HG03175 (cell line): Measurements from ENCODE around the gene RANBP10.
"Not testable (repeated sequence)": the region's sequence is repeated elsewhere in the genome, so short reads cannot be mapped to it uniquely, and the experiment has no call there.

Experiments
- ATAC-seq: cut with Tn5 transposase; IDR thresholded peaks from one replicate; pipeline ENCODE4 v1.9.1; 2021; ENCODE audit warnings: mild to moderate bottlenecking, moderate library complexity; ENCODE audit not compliant: unreplicated experiment

The RANBP10 gene

DNA sequence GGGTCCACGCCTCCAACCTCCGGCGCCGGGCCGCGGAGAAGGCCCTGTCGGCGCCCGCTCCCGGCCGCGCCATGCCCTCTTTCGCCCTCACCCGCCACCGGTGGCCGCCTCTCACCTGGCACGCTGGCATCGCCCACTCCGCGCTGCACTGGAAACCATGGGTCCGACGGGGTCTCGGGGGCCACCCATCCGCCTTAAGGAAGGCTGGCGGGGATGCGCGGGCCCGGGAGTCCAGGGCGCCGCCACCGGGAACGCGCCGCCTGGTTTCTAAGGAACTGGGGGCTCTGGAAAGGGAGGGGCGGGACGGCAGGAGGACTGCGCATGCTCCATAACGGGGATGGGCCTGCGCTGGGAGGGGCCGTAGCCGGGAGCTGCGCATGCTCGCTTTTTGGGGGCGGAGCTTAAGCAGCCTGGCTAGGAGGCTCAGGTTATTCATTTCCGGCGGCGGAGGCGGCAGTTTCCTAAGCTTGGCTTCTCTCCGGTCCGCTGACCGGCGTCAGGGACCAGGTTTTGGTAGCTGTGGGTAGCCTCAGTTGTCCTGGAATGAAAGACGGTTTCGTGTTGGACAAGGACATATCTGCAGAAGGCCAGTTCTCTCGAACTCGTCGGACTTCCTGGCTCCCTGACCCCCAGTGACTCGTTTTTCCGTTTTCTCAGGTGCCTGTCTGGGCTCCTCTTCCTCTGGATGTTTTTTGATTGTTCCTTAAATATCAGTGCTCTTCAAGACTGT, 87.1 kb downstream of the RANBP10 start, which contains the start of gene GFOD2:
Gene GFOD2, minus strand, starts transcription at position 269 of the 730 bp plus-strand sequence. CDS start 33,601 bp downstream, outside the sequence.
- ATAC-seq, result peak; percentile 89

DNA sequence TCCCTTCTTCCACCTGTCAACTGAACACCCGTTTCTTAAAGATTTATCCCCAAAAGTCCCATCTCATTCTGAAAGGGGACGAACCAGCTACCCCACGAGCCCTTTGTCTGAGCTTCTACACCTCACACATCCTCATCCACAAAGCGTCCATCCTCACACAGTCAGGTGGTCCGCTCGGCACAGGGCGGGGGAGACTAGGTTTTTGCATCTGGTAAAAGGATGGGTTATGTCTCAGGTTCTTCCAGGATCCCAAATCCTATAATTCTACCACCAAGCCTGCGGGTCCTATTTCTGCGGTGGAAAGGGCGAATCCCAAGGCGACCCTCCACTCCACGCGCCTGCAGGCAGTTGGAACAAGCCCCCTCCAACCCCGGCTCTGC, 87.7 kb downstream of the RANBP10 start:
- ATAC-seq, result no peak

DNA sequence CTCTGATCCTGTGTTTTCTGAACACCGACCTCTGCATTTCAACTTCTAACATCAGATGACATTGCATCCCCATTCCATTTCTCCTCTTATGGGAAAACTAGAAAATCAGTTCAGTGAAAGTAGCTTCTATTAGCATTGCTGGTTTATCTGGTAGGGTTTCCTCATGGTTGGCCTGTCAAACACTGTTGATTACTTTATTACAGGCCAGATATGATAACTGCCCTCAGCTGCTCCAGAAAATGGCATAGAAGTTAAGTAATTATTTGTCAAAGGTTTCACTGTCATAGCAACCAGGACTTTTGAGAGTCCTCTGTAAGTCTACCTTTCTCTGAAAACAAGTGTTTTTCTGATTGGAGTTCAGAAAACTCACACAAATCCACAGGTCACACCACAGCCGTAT, 90.3 kb downstream of the RANBP10 start:
- no peak for ATAC-seq

DNA sequence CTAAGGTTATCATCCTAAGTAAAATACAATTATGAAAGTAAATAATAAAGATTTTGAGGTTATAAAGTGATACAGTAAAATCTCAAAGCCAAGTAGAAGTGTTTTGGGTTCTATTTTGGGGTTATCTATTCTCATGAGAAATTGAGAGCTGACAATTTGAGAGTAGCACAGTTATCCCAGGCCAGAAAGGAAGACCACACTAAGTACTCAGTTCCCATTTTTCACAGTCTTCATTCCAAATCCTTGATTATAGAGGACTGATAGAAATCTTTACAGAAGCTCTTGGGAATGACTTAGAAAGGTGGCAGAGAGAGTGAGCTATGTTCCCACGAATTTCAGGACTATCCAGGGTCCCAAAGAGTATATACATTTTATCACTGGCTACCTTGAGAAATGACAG, 91.8 kb downstream of the RANBP10 start:
- no peak for ATAC-seq

DNA sequence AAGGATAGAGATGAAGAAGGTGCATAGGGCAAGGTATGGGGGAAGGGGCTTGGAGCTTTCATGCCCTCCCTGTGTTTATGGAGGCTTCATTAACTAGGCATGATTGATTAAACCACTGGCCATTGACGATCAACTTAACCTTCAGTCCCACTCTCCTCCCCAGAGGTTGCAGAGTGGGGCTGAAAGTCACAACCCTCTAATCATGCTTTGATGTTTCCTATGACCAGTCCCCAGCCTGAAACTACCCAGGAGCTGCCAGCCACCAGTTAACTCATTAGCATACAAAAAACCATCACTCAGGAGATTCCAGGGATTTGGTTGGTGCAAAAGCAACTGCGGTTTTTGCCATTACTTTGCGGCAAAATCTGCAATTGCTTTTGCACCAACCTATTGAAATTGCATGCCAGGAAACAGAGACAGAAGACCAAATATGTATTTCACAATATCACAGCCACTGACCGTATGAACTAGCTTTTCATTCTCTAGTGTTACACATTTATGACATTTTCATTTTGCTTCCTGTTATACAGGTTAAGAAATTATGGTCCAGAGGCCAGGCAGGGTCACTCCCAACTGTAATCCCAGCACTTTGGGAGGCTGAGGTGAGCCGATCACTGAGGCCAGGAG, 92.6 kb downstream of the RANBP10 start:
- no peak for ATAC-seq

- no peak for ATAC-seq
Measured at GRCh38 chr16:67710607-67711006, 95.8 kb downstream of the RANBP10 start.

DNA sequence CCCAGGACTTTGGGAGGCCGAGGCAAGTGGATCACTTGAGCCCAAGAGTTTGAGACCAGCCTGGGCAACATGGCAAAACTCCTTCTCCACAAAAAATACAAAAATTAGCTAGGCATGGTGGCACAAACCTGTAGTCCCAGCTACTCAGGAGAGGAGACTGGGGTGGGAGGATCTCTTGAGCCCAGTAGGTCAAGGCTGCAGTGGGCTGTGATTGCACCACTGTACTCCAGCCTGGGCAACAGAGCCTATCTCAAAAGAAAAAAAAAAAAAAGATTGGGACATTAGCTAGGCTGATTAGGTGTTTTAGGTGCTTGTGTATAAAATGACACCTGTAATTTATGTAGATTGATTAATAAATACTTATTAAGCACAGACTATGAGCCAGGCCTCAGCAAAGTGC, 97.3 kb downstream of the RANBP10 start:
- ATAC-seq, result no peak

- no peak for ATAC-seq
Measured at GRCh38 chr16:67708368-67708771, 98.0 kb downstream of the RANBP10 start.

GRCh38 chr16:67707790-67708189, 98.6 kb downstream of the RANBP10 start:
- ATAC-seq, result no peak

DNA sequence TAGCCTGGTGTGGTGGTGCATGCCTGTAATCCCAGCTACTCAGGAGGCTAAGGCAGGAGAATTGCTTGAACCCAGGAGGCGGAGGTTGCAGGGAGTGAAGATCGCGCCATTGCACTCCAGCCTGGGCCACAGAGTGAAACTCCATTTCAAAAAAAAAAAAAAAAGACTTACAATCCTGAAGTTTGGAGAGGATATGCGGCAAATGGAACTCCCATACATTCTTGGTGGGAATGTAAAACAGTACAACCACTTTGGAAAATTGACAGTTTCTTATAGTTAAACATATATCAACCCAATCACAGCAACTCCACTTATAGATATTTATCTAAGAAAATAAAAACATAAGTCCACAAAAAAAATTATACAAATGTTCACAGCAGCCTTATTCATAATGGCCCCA, 99.2 kb downstream of the RANBP10 start:
- ATAC-seq, result no peak

DNA sequence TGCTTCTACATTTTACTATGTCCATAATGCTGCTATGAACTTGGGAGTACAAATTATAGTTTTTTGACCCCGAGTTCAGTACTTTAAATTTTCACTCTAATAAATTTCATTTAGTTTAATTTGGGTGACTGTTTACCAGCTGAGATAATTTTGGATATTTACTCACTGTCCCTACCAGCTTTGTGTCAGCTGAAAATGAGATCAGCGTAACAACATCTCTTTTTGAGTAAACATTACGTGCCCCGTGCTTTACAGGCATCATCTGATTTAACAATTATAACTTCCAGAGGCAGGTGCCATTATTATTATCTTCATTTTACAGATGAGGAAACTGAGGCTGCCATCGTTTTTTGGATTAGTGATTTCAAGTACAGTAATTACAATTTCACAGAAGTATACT, 102.2 kb downstream of the RANBP10 start:
- no peak for ATAC-seq

GRCh38 chr16:67703626-67704025, 102.7 kb downstream of the RANBP10 start:
- no peak for ATAC-seq

DNA sequence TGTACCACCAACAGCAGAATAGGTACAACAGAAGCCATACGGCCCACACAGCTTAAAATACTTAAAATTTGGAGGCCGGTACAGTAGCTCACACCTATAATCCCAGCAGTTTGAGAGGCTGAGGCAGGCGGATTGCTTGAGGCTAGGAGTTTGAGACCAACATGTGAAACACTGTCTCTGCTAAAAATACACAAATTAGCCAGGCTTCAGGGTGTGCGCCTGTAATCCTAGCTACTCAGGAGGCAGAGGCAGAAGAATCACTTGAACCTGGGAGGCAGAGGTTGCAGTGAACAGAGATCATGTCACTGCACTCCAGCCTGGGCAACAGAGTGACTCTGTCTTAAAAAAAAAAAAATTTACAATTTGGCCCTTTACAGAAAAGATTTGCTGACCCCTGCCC, 104.2 kb downstream of the RANBP10 start:
- ATAC-seq, result no peak

GRCh38 chr16:67701420-67701819, 104.9 kb downstream of the RANBP10 start:
- no peak for ATAC-seq

GRCh38 chr16:67699265-67699664, 107.1 kb downstream of the RANBP10 start:
- ATAC-seq, result no peak

- ATAC-seq, result no peak
Measured at GRCh38 chr16:67697422-67698185, 108.8 kb downstream of the RANBP10 start.

DNA sequence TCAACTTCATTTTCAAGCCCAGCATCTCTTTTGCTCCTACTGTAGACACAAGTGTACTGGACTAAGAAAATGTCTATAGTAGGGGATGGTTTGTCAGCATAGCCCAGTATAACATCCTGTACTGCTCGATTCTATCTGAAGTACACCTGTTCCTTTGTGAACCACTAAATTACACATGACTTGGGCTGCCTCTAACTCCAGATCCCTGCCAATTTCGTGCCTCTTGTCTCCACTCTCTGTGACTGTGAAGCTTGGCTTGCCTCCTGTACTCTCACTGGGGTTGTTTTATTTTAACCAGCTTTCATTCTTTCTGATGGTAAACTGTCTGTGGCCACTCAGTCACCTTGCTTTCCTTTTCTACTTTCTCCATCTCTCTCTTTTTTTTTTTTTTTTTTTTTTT, 111.7 kb downstream of the RANBP10 start:
- no peak for ATAC-seq

DNA sequence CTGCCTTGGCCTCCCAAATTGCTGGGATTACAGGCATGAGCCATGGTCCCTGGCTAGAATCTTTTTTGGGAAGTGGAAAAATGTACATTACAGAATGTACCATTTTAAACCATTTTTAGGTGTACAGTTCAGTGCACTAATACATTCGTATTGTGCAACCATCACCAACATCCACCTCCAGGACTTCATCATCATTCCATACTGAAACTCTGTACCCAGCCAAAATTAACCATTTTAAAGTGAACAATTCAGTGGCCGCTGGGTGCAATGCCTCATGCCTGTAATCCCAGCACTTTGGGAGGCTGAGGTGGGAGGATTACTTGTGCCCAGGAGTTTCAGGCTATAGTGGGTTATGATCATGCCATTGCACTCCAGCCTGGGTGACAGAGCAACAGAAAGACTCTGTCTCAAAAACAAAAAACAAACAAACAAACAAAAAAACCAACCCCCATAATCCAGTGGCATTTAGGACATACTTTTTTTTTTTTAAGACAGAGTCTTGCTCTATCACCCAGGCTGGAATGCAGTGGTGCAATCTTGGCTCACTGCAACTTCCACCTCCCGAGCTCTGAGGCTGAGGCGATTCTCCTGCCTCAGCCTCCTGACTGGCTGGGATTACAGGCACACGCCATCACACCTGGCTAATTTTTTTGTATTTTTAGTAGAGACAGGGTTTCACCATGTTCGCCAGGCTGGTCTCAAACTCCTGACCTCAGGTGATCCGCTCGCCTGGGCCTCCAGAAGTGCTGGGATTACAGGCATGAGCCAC, 112.7 kb downstream of the RANBP10 start:
- ATAC-seq, result not testable (repeated sequence)

DNA sequence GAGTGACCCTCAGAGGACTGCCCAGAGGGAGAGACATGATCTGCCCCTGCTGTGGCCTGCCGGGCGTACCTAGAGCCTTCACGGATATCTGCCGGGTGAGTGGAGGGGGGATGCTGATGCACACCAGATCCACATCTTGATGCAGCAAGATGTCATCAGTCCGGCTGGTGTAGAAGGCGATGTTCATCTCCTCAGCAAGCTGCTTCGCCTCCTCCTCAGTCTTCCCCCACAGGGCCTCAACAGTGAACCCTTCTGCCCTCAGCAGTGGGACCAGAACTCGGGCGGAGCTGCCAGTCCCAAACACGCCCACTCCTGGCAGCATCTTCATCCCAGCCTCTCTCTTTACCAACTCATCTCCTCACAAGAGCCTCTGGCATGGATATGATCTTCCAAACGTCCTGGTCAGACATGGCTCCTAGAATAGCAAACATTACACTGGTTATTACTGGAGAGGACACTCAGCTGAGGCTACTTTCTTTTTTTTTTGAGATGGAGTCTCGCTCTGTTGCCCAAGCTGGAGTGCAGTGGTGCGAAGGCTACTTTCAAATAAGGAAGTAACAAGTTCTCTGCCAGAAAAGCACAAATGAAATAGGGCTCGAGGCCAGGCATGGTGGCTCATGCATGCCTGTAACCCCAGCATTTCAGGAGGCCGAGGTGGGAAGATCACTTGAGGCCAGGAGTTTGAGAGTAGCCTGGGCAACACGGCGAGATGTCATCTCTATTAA, 120.8 kb downstream of the RANBP10 start:
- ATAC-seq, result no peak

DNA sequence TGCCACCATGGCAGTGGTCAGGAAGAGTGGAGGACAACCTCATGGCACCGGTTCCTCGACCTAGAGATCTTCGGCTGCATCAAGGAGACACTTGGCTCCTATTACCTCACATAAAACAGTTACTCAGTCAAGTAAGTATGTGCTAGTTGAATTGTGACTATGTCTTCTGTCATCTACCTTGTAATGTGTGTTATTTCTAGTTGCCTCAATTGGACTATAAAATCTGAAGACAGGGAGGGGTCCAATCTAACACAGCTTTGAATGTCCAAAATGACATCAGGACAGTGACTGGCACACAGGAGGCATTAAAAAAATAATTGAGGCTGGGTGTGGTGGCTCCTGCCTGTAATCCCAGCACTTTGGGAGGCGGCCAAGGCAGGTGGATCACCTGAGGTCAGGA, 122.6 kb downstream of the RANBP10 start:
- ATAC-seq, result no peak
